Parathyroid adenoma (tissue), 2 donors: Measurements from ENCODE around the gene ATP6V1B1.

Experiments
- H2AFZ ChIP-seq: fragments of 300-600 bp; sonication (generic); one replicate; pipeline ENCODE4 v1.7.0; 2017; ENCODE audit warnings: antibody characterized with exemption, mild to moderate bottlenecking
- H3K27ac ChIP-seq: fragments of 300-600 bp; sonication (generic); one replicate; pipeline ENCODE4 v1.7.0; 2017
- H3K27me3 ChIP-seq: fragments of 300-600 bp; sonication (generic); one replicate; pipeline ENCODE4 v1.7.0; 2017; ENCODE audit warnings: low read length; ENCODE audit not compliant: control insufficient read depth, insufficient read depth
- H3K36me3 ChIP-seq: fragments of 300-600 bp; sonication (generic); one replicate; pipeline ENCODE4 v1.7.0; 2017; ENCODE audit warnings: low read length; ENCODE audit not compliant: control insufficient read depth, insufficient read depth
- H3K4me1 ChIP-seq: fragments of 300-600 bp; sonication (generic); one replicate; pipeline ENCODE4 v1.7.0; 2017; ENCODE audit warnings: control low read depth
- H3K4me2 ChIP-seq: fragments of 300-600 bp; sonication (generic); one replicate; pipeline ENCODE4 v1.7.0; 2017; ENCODE audit warnings: low read length
- H3K4me3 ChIP-seq: fragments of 300-600 bp; sonication (generic); one replicate; pipeline ENCODE4 v1.7.0; 2017; ENCODE audit warnings: low read depth, low read length
- H3K79me2 ChIP-seq: fragments of 300-600 bp; sonication (generic); one replicate; pipeline ENCODE4 v1.7.0; 2017; ENCODE audit warnings: control low read depth
- H3K9ac ChIP-seq: fragments of 300-600 bp; sonication (generic); one replicate; pipeline ENCODE4 v1.7.0; 2017; ENCODE audit warnings: mild to moderate bottlenecking
- H3K9me3 ChIP-seq: fragments of 300-600 bp; sonication (generic); one replicate; pipeline ENCODE4 v1.7.0; 2017; ENCODE audit warnings: low read length; ENCODE audit not compliant: control insufficient read depth
- CTCF ChIP-seq: fragments of 300-600 bp; sonication (generic); IDR thresholded peaks from one replicate; pipeline ENCODE4 v1.7.0; 2017; ENCODE audit warnings: antibody characterized with exemption, mild to moderate bottlenecking
- donor health status: primary hyperparathyroidism.

The ATP6V1B1 gene

GRCh38 chr2:70895249-70895648 lies 40.5 kb upstream of the ATP6V1B1 start:
- Histone ChIP-seq H2AFZ (no peak overlapping the region), H3K79me2 (no peaks in the 10 kb centered on the region), H3K4me2 (no peak overlapping the region), H3K27me3 (no peaks in the 10 kb centered on the region), H3K9ac (no peak overlapping the region), H3K36me3 (no peaks in the 10 kb centered on the region), H3K4me3 (no peak overlapping the region), H3K9me3 (no peaks in the 10 kb centered on the region), H3K27ac (no peak overlapping the region), H3K4me1 (no peaks in the 10 kb centered on the region)
- no peak for TF ChIP-seq CTCF

GRCh38 chr2:70895998-70896764 lies 39.5 kb upstream of the ATP6V1B1 start:
- no peak overlapping the region for H3K9ac ChIP-seq
- H3K4me1 ChIP-seq = no peaks in the 10 kb centered on the region
- no peaks in the 10 kb centered on the region for H3K9me3 ChIP-seq
- H2AFZ ChIP-seq = no peak overlapping the region
- no peak overlapping the region for H3K4me3 ChIP-seq
- H3K36me3 ChIP-seq = no peaks in the 10 kb centered on the region
- no peak overlapping the region for H3K27ac ChIP-seq
- H3K79me2 ChIP-seq = no peaks in the 10 kb centered on the region
- H3K4me2 ChIP-seq = no peak overlapping the region
- no peak for TF ChIP-seq CTCF
- no peaks in the 10 kb centered on the region for H3K27me3 ChIP-seq

GRCh38 chr2:70896765-70897202 lies 38.9 kb upstream of the ATP6V1B1 start:
- H3K27ac ChIP-seq = no peak overlapping the region
- no peaks in the 10 kb centered on the region for H3K4me1 ChIP-seq
- H2AFZ ChIP-seq = no peak overlapping the region
- no peak overlapping the region for H3K9ac ChIP-seq
- no peak overlapping the region for H3K4me2 ChIP-seq
- H3K9me3 ChIP-seq = no peaks in the 10 kb centered on the region
- no peak for TF ChIP-seq CTCF
- H3K79me2 ChIP-seq = no peaks in the 10 kb centered on the region
- no peaks in the 10 kb centered on the region for H3K27me3 ChIP-seq
- no peaks in the 10 kb centered on the region for H3K36me3 ChIP-seq
- no peak overlapping the region for H3K4me3 ChIP-seq

GRCh38 chr2:70897203-70897976 lies 38.3 kb upstream of the ATP6V1B1 start:
- Histone ChIP-seq H3K4me1 (no peaks in the 10 kb centered on the region), H3K79me2 (no peaks in the 10 kb centered on the region), H3K9me3 (no peaks in the 10 kb centered on the region), H3K9ac (no peak overlapping the region), H3K4me3 (no peak overlapping the region), H3K4me2 (no peak overlapping the region), H3K27ac (no peak overlapping the region), H3K27me3 (no peaks in the 10 kb centered on the region), H3K36me3 (no peaks in the 10 kb centered on the region), H2AFZ (no peak overlapping the region)
- TF ChIP-seq CTCF = no peak

- no peaks in the 10 kb centered on the region for H3K36me3 ChIP-seq
- no peaks in the 10 kb centered on the region for H3K4me1 ChIP-seq
- no peak overlapping the region for H3K9ac ChIP-seq
- no peak overlapping the region for H3K27ac ChIP-seq
- no peak for TF ChIP-seq CTCF
- no peak overlapping the region for H2AFZ ChIP-seq
- no peak overlapping the region for H3K4me2 ChIP-seq
- no peak overlapping the region for H3K4me3 ChIP-seq
- H3K27me3 ChIP-seq = no peaks in the 10 kb centered on the region
- H3K79me2 ChIP-seq = no peaks in the 10 kb centered on the region
- H3K9me3 ChIP-seq = no peaks in the 10 kb centered on the region
Observed at GRCh38 chr2:70897977-70898226, 37.8 kb upstream of the ATP6V1B1 start.
